ENCODE results near the gene PKDREJ. TPM values are rescaled to one million over a fixed set of nuclear protein-coding genes. Genes with fewer than 3 reads are reported as not detected.

The PKDREJ gene
- total RNA-seq, 2 experiments from 2014 or later, result not detected

GRCh38 chr22:46219636-46220035 lies 43.5 kb downstream of the PKDREJ start:
- CTCF ChIA-PET, result no interaction called here
- POLR2A ChIA-PET, result no interaction called here

GRCh38 chr22:46214616-46215015 lies 48.5 kb downstream of the PKDREJ start:
- ChIA-PET POLR2A (no interaction called here), CTCF (interaction anchor here (1.2 kb wide), 1 partner anchor 47 kb away, joined by 3 read pairs; no protein-coding TSS in a partner anchor)

- ChIA-PET CTCF (interaction anchor here (1.5 kb wide), 1 partner anchor 10 kb away, joined by 3 read pairs; no protein-coding TSS in a partner anchor), POLR2A (no interaction called here)
Measured at GRCh38 chr22:46214149-46214548, 49.0 kb downstream of the PKDREJ start.

- ChIA-PET POLR2A (no interaction called here), CTCF (interaction anchor here (1.5 kb wide), 1 partner anchor 11 kb away, joined by 3 read pairs; no protein-coding TSS in a partner anchor)
Measured at GRCh38 chr22:46213052-46213451, 50.1 kb downstream of the PKDREJ start.

GRCh38 chr22:46212195-46212594 lies 50.9 kb downstream of the PKDREJ start:
- ChIA-PET CTCF (no interaction called here), POLR2A (no interaction called here)

GRCh38 chr22:46209262-46209661 lies 53.9 kb downstream of the PKDREJ start:
- POLR2A ChIA-PET, result no interaction called here
- CTCF ChIA-PET, result no interaction called here

Other genes starting within 250 kb of the PKDREJ start
- 10 to 100 TPM; 12.1 to 12.3 TPM for gene PPARA, start 112.8 kb downstream of the PKDREJ start, total RNA-seq
- gene CDPF1, start 13.1 kb downstream of the PKDREJ start, total RNA-seq, result 10 to 100 TPM in 1 of 2 experiments, 1 to 10 TPM in 1; 9.5 to 11.2 TPM
- gene TTC38, start 4.7 kb upstream of the PKDREJ start, total RNA-seq, result 10 to 100 TPM; 20.8 to 22.7 TPM
- 10 to 100 TPM; 34.3 to 35.7 TPM for gene GTSE1, start 33.5 kb upstream of the PKDREJ start, total RNA-seq
- gene TRMU, start 72.4 kb upstream of the PKDREJ start, total RNA-seq, result 10 to 100 TPM; 75.2 to 80.6 TPM

Data from activated CD8-positive, alpha-beta memory T cell treated with anti-CD3 and anti-CD28 coated beads for 36 hours (primary cell).